ENCODE data around the gene MATR3.
"Not testable (repeated sequence)": the region's sequence is repeated elsewhere in the genome, so short reads cannot be mapped to it uniquely, and the experiment has no call there.

The MATR3 gene

GRCh38 chr5:139262059-139262741 lies 31.3 kb upstream of the MATR3 start:
- H3K36me3 ChIP-seq (ENCODE audit: control insufficient read depth in 1 of 2, insufficient read depth in 2 of 2, low read length in 2 of 2): no peaks in the 10 kb centered on the region
- H3K4me3 ChIP-seq (ENCODE audit: low read depth in 1 of 2, low read length in 2 of 2): no peak overlapping the region
- no peaks in the 10 kb centered on the region for H3K27me3 ChIP-seq (ENCODE audit: control insufficient read depth in 1 of 2, insufficient read depth in 2 of 2, low read length in 2 of 2)
- H3K4me1 ChIP-seq (ENCODE audit: control insufficient read depth in 1 of 2, insufficient read depth in 2 of 2, low read length in 2 of 2): peaks cover 3 to 4% of the 10 kb centered on the region in 2 donors
- H3K9ac ChIP-seq (ENCODE audit: low read depth in 1 of 2, low read length in 2 of 2): no peak overlapping the region
- no peaks in the 10 kb centered on the region for H3K9me3 ChIP-seq (ENCODE audit: control insufficient read depth in 1 of 2, low read length in 2 of 2)
- no peak overlapping the region for H3K27ac ChIP-seq (ENCODE audit: low read depth, low read length)

- H3K36me3 ChIP-seq (ENCODE audit: control insufficient read depth in 1 of 2, insufficient read depth in 2 of 2, low read length in 2 of 2): no peaks in the 10 kb centered on the region
- peaks cover 3 to 4% of the 10 kb centered on the region in 2 donors for H3K4me1 ChIP-seq (ENCODE audit: control insufficient read depth in 1 of 2, insufficient read depth in 2 of 2, low read length in 2 of 2)
- no peak overlapping the region for H3K9ac ChIP-seq (ENCODE audit: low read depth in 1 of 2, low read length in 2 of 2)
- H3K27ac ChIP-seq (ENCODE audit: low read depth, low read length): no peak overlapping the region
- no peak overlapping the region for H3K4me3 ChIP-seq (ENCODE audit: low read depth in 1 of 2, low read length in 2 of 2)
- H3K9me3 ChIP-seq (ENCODE audit: control insufficient read depth in 1 of 2, low read length in 2 of 2): no peaks in the 10 kb centered on the region
- H3K27me3 ChIP-seq (ENCODE audit: control insufficient read depth in 1 of 2, insufficient read depth in 2 of 2, low read length in 2 of 2): no peaks in the 10 kb centered on the region
Measured at GRCh38 chr5:139262742-139263445, 30.6 kb upstream of the MATR3 start.

- H3K9ac ChIP-seq (ENCODE audit: low read depth in 1 of 2, low read length in 2 of 2): no peak overlapping the region
- H3K36me3 ChIP-seq (ENCODE audit: control insufficient read depth in 1 of 2, insufficient read depth in 2 of 2, low read length in 2 of 2): no peaks in the 10 kb centered on the region
- peaks cover 4 to 7% of the 10 kb centered on the region in 2 donors for H3K4me1 ChIP-seq (ENCODE audit: control insufficient read depth in 1 of 2, insufficient read depth in 2 of 2, low read length in 2 of 2)
- H3K27ac ChIP-seq (ENCODE audit: low read depth, low read length): no peak overlapping the region
- H3K4me3 ChIP-seq (ENCODE audit: low read depth in 1 of 2, low read length in 2 of 2): no peak overlapping the region
- no peaks in the 10 kb centered on the region for H3K27me3 ChIP-seq (ENCODE audit: control insufficient read depth in 1 of 2, insufficient read depth in 2 of 2, low read length in 2 of 2)
- no peaks in the 10 kb centered on the region for H3K9me3 ChIP-seq (ENCODE audit: control insufficient read depth in 1 of 2, low read length in 2 of 2)
Measured at GRCh38 chr5:139263536-139263935, 30.0 kb upstream of the MATR3 start.

- Histone ChIP-seq H3K27ac (ENCODE audit: low read depth, low read length) (no peak overlapping the region), H3K4me1 (ENCODE audit: control insufficient read depth in 1 of 2, insufficient read depth in 2 of 2, low read length in 2 of 2) (peaks cover 4 to 7% of the 10 kb centered on the region in 2 donors), H3K36me3 (ENCODE audit: control insufficient read depth in 1 of 2, insufficient read depth in 2 of 2, low read length in 2 of 2) (no peaks in the 10 kb centered on the region), H3K4me3 (ENCODE audit: low read depth in 1 of 2, low read length in 2 of 2) (no peak overlapping the region), H3K27me3 (ENCODE audit: control insufficient read depth in 1 of 2, insufficient read depth in 2 of 2, low read length in 2 of 2) (no peaks in the 10 kb centered on the region), H3K9me3 (ENCODE audit: control insufficient read depth in 1 of 2, low read length in 2 of 2) (no peaks in the 10 kb centered on the region), H3K9ac (ENCODE audit: low read depth in 1 of 2, low read length in 2 of 2) (no peak overlapping the region)
Measured at GRCh38 chr5:139263946-139264345, 29.6 kb upstream of the MATR3 start.

- H3K9ac ChIP-seq (ENCODE audit: low read depth in 1 of 2, low read length in 2 of 2): no peak overlapping the region
- no peaks in the 10 kb centered on the region for H3K9me3 ChIP-seq (ENCODE audit: control insufficient read depth in 1 of 2, low read length in 2 of 2)
- H3K36me3 ChIP-seq (ENCODE audit: control insufficient read depth in 1 of 2, insufficient read depth in 2 of 2, low read length in 2 of 2): no peaks in the 10 kb centered on the region
- H3K27me3 ChIP-seq (ENCODE audit: control insufficient read depth in 1 of 2, insufficient read depth in 2 of 2, low read length in 2 of 2): no peaks in the 10 kb centered on the region
- H3K4me1 ChIP-seq (ENCODE audit: control insufficient read depth in 1 of 2, insufficient read depth in 2 of 2, low read length in 2 of 2): peaks cover 4 to 7% of the 10 kb centered on the region in 2 donors
- no peak overlapping the region for H3K27ac ChIP-seq (ENCODE audit: low read depth, low read length)
- no peak overlapping the region for H3K4me3 ChIP-seq (ENCODE audit: low read depth in 1 of 2, low read length in 2 of 2)
Measured at GRCh38 chr5:139265001-139265400, 28.5 kb upstream of the MATR3 start.

- peaks cover 4 to 7% of the 10 kb centered on the region in 2 donors for H3K4me1 ChIP-seq (ENCODE audit: control insufficient read depth in 1 of 2, insufficient read depth in 2 of 2, low read length in 2 of 2)
- no peak overlapping the region for H3K4me3 ChIP-seq (ENCODE audit: low read depth in 1 of 2, low read length in 2 of 2)
Measured at GRCh38 chr5:139266236-139266635, 27.3 kb upstream of the MATR3 start.

GRCh38 chr5:139267481-139267880 lies 26.1 kb upstream of the MATR3 start:
- Histone ChIP-seq H3K27me3 (ENCODE audit: control insufficient read depth in 1 of 2, insufficient read depth in 2 of 2, low read length in 2 of 2) (no peaks in the 10 kb centered on the region), H3K9ac (ENCODE audit: low read depth in 1 of 2, low read length in 2 of 2) (no peak overlapping the region), H3K27ac (ENCODE audit: low read depth, low read length) (no peak overlapping the region), H3K4me1 (ENCODE audit: control insufficient read depth in 1 of 2, insufficient read depth in 2 of 2, low read length in 2 of 2) (peaks cover 4 to 14% of the 10 kb centered on the region in 2 donors), H3K36me3 (ENCODE audit: control insufficient read depth in 1 of 2, insufficient read depth in 2 of 2, low read length in 2 of 2) (no peaks in the 10 kb centered on the region), H3K4me3 (ENCODE audit: low read depth in 1 of 2, low read length in 2 of 2) (no peak overlapping the region), H3K9me3 (ENCODE audit: control insufficient read depth in 1 of 2, low read length in 2 of 2) (no peaks in the 10 kb centered on the region)

More at GRCh38 chr5:139266236-139266635, 27.3 kb upstream of the MATR3 start:
- H3K36me3 ChIP-seq (ENCODE audit: control insufficient read depth in 1 of 2, insufficient read depth in 2 of 2, low read length in 2 of 2): no peaks in the 10 kb centered on the region
- H3K27ac ChIP-seq (ENCODE audit: low read depth, low read length): no peak overlapping the region
- no peaks in the 10 kb centered on the region for H3K27me3 ChIP-seq (ENCODE audit: control insufficient read depth in 1 of 2, insufficient read depth in 2 of 2, low read length in 2 of 2)
- no peak overlapping the region for H3K9ac ChIP-seq (ENCODE audit: low read depth in 1 of 2, low read length in 2 of 2)
- H3K9me3 ChIP-seq (ENCODE audit: control insufficient read depth in 1 of 2, low read length in 2 of 2): no peaks in the 10 kb centered on the region

- H3K4me3 ChIP-seq (ENCODE audit: low read depth in 1 of 2, low read length in 2 of 2): no peak overlapping the region
- no peak overlapping the region for H3K9ac ChIP-seq (ENCODE audit: low read depth in 1 of 2, low read length in 2 of 2)
- H3K36me3 ChIP-seq (ENCODE audit: control insufficient read depth in 1 of 2, insufficient read depth in 2 of 2, low read length in 2 of 2): no peaks in the 10 kb centered on the region
- no peaks in the 10 kb centered on the region for H3K9me3 ChIP-seq (ENCODE audit: control insufficient read depth in 1 of 2, low read length in 2 of 2)
- no peaks in the 10 kb centered on the region for H3K27me3 ChIP-seq (ENCODE audit: control insufficient read depth in 1 of 2, insufficient read depth in 2 of 2, low read length in 2 of 2)
- no peak overlapping the region for H3K27ac ChIP-seq (ENCODE audit: low read depth, low read length)
- H3K4me1 ChIP-seq (ENCODE audit: control insufficient read depth in 1 of 2, insufficient read depth in 2 of 2, low read length in 2 of 2): peaks cover 11 to 22% of the 10 kb centered on the region in 2 donors
Measured at GRCh38 chr5:139268364-139269202, 25.0 kb upstream of the MATR3 start.

GRCh38 chr5:139270718-139271117 lies 22.8 kb upstream of the MATR3 start:
- peaks cover 22 to 23% of the 10 kb centered on the region in 2 donors for H3K4me1 ChIP-seq (ENCODE audit: control insufficient read depth in 1 of 2, insufficient read depth in 2 of 2, low read length in 2 of 2)
- H3K9me3 ChIP-seq (ENCODE audit: control insufficient read depth in 1 of 2, low read length in 2 of 2); H3K27ac ChIP-seq (ENCODE audit: low read depth, low read length); H3K4me3 ChIP-seq (ENCODE audit: low read depth in 1 of 2, low read length in 2 of 2); H3K36me3 ChIP-seq (ENCODE audit: control insufficient read depth in 1 of 2, insufficient read depth in 2 of 2, low read length in 2 of 2); H3K27me3 ChIP-seq (ENCODE audit: control insufficient read depth in 1 of 2, insufficient read depth in 2 of 2, low read length in 2 of 2); H3K9ac ChIP-seq (ENCODE audit: low read depth in 1 of 2, low read length in 2 of 2): not testable (repeated sequence)
